Hematopoietic multipotent progenitor cell (in vitro differentiated cells): ENCODE data around the gene CLIC4. TPM values are rescaled to one million over a fixed set of nuclear protein-coding genes. Genes with fewer than 3 reads are reported as not detected.

Experiments
- DNase-seq, 3 donors: peaks; one replicate each; pipeline ENCODE4 v3.0.0-alpha.2; 2011 to 2015; ENCODE audit warnings: low read depth in 2 of 3, low spot score in 2 of 3
- total RNA-seq: library from RNA; depleted of rRNA; stranded (reverse); fragments of >200 nt; gene quantifications from one replicate; pipeline ENCODE4 v1.2.3, GENCODE V29; 2012

CLIC4 gene
- total RNA-seq, 1 donor: 16.4 TPM

DNA sequence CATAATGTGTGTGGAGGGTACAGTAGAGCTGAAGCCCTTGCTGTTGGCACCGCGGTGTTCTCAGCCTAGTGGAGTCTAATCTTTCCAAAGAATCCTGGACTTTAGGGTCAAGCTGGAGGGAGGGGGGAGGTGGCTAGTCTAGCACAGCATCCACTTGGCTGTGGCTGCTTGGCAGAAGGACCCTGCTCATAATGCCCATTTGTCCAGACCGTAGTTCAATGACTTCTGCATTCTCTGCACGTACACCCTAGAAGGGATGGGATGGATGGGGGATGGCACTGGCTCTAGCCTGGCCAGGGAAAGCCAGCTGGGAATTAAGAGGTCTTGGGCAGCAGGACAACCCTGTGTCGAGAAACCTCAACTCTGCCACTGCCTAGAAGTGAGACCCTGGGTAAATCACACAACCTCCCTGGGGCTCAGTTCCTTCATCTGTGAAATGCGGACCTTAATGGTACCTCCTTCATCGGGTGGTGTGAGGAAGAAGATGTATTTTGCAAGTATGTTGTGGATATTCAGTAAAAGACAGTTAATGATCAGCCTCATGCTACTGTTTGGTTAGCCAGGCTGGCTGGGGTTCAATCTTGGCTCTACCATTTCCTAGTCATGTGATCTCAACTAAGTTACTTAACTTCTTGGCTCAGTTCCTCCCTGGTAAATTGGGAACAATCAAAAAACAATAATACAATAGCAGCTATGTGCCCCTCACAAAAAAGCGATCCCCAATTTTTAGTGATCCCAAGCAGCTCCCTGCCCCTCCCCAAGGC, 27.2 kb upstream of the CLIC4 start:
- DNase-seq: no peak

DNA sequence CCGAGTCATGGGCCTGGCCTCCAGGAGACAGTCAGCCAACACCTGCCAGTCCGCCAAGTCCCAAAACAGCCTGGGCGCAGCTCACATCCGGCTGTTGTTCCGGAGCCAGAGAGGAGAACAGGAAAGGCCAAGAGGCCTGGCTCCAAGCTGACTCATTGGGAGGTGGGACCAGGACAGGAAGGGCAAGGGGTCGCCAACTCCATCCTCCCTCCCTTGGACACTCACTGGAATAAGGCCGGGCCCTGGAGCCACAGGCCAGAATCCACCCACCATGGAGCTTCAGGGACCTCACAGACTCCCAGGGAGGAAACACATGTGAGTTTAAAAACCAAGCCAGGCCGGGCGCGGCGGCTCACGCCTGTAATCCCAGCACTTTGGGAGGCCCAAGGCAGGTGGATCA, 25.1 kb upstream of the CLIC4 start:
- DNase-seq: no peak

DNA sequence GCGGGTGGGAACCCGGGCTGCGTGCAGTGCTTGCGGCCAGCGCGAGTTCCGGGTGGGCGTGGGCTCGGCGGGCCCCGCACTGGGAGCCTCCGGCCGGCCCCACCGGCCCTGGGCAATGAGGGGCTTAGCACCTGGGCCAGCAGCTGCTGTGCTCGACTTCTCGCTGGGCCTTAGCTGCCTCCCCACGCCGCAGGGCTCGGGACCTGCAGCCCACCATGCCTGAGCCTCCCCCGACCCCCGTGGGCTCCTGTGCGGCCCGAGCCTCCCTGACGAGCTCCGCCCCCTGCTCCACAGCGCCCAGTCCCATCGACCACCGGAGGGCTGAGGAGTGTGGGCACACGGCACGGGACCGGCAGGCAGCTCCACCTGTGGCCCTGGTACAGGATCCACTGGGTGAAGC, 23.7 kb upstream of the CLIC4 start:
- no peak for DNase-seq

DNA sequence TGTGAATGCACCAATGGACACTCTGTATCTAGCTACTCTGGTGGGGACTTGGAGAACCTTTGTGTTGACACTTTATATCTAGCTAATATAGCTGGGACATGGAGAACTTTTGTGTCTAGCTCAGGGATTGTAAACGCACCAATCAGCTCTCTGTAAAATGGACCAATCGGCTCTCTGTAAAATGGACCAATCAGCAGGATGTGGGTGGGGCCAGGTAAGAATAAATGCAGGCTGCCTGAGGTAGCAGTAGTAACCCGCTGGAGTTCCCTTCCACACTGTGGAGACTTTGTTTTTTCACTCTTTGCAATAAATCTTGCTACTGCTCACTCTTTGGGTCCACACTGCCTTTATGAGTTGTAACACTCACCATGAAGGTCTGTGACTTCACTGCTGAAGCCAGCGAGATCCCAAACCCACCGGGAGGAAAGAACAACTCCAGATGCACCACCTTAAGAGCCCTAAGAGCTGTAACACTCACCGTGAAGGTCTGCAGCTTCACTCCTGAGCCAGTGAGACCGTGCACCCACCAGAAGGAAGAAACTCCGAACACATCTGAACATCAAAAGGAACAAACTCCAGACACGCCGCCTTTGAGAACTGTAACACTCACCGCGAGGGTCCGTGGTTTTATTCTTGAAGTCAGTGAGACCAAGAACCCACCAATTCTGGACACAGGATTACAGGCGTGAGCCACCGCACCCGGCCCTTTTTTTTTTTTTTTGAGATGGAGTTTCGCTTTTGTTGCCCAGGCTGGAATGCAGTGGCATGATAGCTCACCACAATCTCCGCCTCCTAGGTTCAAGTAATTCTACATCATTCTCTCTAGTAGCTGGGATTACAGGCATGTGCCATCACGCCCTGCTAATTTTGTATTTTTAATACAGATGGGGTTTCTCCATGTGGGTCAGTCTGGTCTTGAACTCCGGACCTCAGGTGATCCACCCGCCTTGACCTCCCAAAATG, 22.9 kb upstream of the CLIC4 start:
- DNase-seq: peak in 1 of 3 donors; percentile 33

DNA sequence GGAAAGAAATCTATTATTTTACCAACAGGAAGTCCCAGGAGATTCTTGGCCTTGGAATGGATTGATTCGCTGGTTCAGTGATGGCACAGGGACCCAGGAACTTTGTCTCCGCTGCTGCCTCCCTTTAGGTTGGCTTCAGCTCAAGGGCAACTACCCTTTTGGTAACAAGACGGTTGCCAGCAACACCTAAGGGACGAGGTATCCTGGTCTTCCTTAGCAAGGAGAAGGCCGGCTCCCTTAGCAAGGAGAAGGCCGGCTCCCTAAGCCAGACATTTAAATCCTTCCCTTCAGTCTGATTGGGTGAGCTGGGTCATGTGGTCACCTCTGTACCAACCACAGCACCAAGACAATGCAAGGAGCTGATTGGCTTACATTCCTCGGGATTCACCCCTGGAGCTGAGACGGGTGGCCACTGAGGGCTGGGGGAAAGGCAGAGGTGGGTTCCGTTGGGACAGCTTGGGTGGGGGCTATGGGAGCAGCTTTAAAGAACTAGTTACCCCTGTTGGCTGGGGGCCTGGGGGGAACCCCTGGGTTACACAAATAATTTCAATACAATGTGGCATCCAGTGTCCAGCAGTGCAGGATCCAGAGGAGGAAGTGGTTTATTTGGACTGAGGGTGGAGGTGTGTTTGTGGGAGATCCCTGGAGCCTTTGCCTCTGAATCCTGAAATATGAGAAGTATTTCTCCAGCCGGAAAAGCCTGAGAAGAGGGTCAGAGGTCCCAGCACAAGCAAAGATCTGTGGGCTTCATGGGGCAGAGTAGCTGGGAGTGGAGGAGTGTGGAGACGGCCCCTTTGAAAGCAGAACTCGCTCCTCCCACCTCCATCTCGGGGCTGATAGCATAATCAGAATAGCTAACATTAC, 20.7 kb upstream of the CLIC4 start:
- no peak for DNase-seq

DNA sequence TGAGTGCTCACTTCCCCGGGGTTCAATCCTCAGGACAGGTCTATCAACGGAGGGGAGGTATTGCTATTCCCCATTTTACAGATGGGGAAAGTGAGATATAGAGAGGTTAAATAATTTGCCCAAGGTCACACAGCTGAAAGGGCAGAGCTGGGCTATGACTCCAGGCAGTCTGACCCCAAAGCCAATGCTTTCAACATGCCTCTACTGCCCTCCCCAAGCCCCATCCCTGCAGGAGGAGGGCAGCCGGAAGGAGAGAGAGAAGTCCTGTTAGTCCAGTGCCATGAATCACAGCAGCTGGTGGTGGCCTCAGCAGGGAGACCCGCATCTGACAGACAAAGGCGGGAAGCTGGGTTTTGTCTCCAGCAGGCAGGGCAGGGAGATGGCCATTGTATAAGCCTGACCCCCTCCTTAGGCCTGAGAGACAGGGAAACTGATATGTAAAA, 20.0 kb upstream of the CLIC4 start:
- DNase-seq: no peak

DNA sequence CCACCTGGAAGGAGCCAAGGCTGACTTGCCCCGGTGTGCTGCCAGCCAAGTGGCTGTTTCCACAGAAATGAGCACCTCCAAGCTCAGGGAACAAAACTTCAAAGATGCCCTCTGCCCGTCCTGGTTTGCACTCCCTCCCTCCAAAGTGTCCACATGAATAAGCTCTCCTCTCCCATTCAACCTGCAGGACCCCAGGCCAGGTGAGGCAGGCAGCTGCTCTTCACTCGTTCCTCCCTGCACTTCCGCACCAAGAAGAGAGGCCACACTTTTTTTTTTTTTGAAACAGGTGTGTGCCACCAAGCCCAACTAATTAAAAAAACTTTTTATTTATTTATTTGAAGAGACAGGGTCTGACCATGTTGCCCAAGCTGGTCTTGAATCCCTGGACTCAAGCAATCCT, 18.5 kb upstream of the CLIC4 start:
- no peak for DNase-seq

DNA sequence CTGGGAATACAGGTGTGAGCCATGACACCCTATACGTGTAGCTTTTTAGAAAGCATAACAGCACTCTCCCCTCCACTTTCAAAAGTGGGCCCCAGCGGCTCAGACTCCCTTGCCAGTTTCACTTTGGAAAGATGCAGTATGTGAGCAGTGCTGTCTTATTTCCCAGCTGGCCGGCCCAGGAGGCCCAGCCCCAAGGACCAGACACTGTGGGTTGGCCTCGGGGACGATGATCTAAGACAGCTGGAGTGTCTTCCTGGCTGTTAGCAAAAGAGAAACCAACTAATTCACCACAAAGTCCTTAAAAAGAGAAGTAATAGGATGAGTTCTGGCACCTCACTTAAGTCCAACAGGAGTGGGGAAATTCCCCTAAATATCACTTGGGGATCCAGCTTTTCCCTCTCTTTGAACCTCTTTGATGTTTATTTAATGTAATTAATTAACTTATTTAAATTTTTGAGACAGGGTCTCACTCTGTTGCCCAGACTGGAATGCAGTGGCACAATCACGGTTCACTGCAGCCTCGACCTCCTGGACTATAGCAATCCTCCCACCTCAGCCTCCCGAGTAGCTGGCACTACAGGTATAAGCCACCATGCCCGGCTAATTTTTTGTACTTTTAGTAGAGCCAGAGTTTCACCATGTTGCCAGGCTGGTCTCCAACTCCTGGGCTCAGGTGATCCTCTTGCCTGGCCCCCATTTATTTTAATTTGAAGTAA, 17.6 kb upstream of the CLIC4 start:
- peak in 2 of 3 donors; percentile 78 to 81 for DNase-seq

DNA sequence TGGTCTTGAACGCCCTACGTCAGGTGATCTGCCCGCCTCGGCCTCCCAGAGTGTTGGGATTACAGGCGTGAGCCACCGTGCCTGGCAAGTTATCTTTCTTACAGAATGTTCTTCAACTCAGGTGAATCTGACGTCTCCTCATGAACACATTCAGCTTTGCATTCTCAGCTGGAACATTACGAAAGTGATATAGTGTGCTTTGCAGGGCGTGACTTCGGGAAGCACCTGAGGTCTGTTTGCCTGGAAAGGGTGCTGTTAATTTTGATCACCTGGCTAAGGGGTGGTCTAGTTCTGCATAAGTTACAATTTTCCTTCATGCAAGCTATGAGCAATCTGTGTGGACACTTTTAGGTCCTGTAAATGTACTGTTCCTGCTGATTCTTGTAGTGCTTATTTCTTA, 16.3 kb upstream of the CLIC4 start:
- no peak for DNase-seq

DNA sequence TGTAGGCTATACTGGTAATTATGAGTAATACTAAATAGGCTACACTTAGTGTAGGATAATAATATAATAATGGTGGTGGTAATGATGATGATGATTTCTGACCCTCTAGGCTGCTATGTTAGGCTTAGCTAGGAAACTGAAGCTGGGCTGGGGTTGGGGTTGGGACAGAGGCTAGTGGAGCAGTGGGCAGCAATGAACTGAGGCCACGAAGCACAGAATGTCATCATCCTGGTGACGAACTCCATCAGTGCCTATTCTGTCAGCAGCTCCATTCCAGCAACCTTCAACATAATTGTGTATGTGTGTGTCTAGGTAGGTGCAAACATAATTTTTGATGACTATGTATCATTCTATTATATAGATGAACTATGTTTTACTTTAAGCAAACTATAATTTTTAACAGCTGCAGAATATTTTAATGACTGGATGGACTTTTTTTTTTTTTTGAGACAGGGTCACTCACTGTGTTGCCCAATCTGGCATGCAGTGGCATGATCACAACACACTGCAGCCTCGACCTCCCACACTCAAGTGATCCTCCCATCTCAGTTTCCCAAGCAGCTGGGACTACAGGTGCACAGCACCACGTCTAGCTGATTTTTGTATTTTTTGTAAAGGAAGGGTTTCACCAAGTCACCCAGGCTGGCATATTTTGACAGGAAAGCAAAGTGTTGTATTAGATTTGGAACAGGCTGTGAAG, 12.9 kb upstream of the CLIC4 start:
- no peak for DNase-seq

DNA sequence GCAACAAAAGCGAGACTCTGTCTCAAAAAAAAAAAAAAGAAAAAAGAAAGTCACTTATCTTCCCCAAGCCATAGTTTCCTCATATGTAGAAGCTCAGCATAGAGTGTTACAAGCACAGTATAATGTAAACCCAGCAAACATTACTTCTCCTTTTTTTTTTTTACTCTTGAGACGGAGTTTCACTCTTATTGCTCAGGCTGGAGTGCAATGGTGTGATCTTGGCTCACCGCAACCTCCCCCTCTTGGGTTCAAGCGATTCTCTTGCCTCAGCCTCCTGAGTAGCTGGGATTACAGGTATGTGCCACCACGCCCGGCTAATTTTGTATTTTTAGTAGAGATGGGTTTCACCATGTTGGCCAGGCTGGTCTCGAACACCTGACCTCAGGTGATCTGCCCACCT, 11.9 kb upstream of the CLIC4 start:
- DNase-seq: peak in 2 of 3 donors; percentile 50 to 84

DNA sequence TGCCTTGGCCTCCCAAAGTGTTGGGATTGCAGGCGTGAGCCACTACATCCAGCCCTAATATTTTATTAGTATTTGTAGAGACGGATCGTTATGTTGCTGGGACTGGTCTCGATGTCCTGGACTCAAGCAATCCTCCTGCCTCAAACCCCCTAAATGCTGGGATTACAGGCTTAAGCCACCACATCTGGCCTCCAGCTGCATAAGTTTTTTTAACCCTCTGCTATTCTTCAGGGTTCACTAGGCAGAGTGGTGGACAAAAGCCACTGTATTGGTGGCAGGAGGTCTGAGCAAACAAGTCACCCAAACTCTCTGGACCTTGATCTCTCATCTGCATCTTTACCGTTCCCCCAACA, 10.1 kb upstream of the CLIC4 start:
- no peak for DNase-seq

DNA sequence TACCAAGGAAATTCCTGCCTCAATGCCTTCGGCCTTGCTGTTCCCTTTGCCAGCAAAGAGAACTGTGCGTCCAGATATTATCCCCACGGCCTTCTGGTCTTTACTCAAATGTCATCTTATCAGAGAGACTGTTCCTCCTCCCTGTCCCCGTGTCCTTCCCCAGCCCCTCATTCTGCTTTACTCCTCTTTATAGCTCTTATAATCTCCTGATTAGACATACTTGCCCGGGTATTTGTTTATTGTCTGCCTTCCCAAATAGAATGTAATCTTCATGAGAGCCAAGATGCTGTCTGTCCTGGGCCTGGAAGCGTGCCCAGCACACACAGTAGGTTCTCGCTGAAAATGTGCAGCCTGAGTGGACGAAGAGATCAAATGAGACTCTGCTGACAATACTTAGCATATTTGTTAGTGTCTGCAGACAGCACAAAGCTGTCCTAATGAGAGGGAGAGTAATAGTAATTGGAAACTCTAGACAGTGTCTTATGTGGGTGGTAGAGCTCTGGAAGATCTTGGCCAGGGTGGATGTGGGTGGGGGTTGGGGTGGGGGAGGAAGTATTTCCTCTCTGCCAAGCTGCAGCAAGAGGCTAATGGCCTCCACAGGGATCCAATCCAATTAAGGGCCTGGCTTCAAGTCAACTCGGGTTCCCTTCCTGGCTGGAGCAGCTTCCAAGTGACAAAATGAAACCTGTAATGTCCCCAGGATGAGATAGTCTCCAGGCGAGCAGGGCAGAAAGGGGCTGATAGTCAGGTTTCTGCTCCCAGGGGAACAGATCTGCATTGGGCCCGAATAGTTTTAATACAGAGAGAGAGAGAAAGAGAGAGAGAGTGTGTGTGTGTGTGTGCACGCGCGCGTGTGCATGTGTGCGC, 9.5 kb upstream of the CLIC4 start:
- no peak for DNase-seq

DNA sequence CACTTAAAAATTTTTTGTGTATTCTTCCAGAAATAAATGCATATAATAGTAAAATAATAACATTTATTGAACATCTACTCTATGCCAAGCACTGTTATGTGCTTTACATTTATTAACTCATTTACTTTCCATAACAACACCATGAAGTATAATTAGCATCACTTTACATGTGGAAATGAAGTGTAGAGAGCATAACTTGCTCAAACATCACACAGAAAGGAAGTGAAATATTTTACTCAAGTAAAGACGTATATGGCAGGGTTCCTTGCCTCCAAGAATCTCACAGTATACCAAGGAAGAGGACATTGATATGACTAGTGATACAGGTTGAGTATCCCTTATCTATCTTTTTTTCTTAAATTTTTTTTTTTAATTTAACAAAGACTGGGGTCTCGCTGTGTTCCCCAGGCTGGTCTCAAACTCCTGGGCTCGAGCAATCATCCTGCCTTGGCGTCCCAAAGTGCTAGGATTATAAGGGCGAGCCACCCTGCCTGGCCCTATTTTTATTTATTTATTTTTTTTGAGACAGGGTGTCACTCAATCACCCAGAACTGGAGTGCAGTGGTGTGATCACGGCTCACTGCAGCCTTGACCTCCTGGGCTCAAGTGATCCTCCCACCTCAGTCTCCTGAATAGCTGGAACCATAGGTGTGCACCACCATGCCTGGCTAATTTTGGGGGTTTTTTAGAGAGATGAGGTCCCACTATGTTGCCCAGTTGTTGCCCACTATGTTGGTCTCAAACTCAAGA, 7.7 kb upstream of the CLIC4 start:
- no peak for DNase-seq

DNA sequence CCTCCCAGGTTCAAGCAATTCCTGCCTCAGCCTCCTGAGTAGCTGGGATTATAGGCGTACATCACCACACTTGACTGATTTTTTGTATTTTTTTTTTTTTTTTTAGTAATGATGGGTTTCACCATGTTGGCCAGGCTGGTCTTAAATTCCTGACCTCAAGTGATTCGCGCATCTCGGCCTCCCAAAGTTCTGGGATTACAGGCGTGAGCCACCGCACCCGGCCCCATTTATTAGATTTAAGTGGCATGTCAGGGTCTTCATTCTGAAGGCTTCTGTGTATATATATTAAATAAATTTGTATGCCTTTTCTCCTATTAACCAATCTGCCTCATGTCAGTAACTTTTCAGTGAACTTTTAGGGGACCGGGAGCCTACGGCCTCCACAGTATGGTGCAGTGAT, 6.0 kb upstream of the CLIC4 start:
- DNase-seq: no peak

DNA sequence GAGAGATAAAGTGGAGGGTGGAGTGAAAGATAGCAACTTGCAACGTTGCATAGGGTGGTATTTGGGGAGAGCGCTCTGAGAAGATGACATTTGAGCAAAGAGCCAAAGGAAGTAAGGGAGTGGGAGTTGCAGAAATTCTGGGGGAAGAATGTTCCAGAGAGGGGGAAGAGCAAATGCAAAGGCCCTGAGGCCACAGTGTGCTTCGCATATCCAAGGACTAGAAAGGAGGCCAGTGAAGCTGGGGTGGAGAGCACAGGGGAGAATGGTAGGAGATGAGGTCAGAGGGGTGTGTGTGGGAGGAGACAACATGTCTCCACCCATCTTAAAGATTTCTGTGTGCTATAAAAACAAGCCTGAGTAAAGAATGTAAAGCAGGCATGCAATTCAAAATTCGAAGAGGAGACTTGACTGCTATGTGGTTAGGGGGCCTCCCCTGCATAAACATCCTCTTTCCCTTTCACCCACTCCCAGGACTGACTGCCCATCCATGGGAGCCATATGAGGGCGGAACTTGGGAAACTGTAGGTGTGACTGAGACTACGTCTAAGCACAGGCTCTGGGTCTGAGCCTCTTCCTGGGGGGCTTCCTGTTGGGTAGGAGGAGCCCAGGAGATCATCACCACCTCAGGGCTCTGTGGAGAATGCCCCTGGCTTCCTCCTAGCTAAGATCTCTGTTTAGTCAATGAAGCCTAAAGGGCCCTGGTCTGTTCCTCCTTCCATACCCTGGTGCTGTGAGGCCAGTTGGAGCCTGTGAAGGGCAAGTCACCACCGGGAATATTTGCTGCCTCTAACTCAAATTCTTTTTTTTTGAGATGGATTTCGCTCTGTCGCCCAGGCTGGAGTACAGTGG, 2.9 kb upstream of the CLIC4 start:
- DNase-seq: no peak
